HepG2 (cell line): Measurements from ENCODE around the gene ATG9A. TPM values are rescaled to one million over a fixed set of nuclear protein-coding genes. Genes with fewer than 3 reads are reported as not detected.

Experiments used
- ASH2L ChIP-seq: fragments of 300-600, 200-600 bp; sonication (generic); IDR thresholded peaks from 2 replicates; pipeline ENCODE4 v1.7.0; 2017; ENCODE audit warnings: low read depth, mild to moderate bottlenecking, moderate library complexity, mixed read lengths, low read length; ENCODE audit not compliant: insufficient read length
- ATF7-NPFF ChIP-seq: sonication (generic); formaldehyde crosslinking; IDR thresholded peaks from 2 replicates; pipeline ENCODE4 v1.8.1; 2023; ENCODE audit warnings: mild to moderate bottlenecking, low read depth, missing genetic modification reagents, moderate library complexity
- BHLHE40 ChIP-seq: IDR thresholded peaks from 2 replicates; pipeline ENCODE4 v1.6.1; 2011; ENCODE audit warnings: low read length, improper control_type of control experiment
- CEBPB ChIP-seq: IDR thresholded peaks from 2 replicates; pipeline ENCODE4 v1.6.1; 2011; ENCODE audit warnings: low read depth, low read length, improper control_type of control experiment, borderline replicate concordance
- DNMT1 ChIP-seq: sonication (generic); formaldehyde crosslinking; IDR thresholded peaks from 2 replicates; pipeline ENCODE4 v1.5.1; 2020; ENCODE audit warnings: mild to moderate bottlenecking, missing genetic modification reagents
- DR1 ChIP-seq: sonication (generic); formaldehyde crosslinking; IDR thresholded peaks from 2 replicates; pipeline ENCODE4 v1.8.0; 2021; ENCODE audit warnings: mild to moderate bottlenecking, missing genetic modification reagents, inconsistent platforms
- E2F5 ChIP-seq: sonication (generic); formaldehyde crosslinking; conservative IDR thresholded peaks from 2 replicates; pipeline ENCODE4 v1.4.0; 2020; ENCODE audit warnings: missing genetic modification reagents
- ELF4 ChIP-seq: sonication (generic); formaldehyde crosslinking; IDR thresholded peaks from 2 replicates; pipeline ENCODE4 v1.5.0; 2020; ENCODE audit warnings: missing genetic modification reagents, mild to moderate bottlenecking, moderate library complexity, borderline replicate concordance
- FOXA1 ChIP-seq, 2 experiments: fragments of 450-650 bp in 1 of 2; sonication (generic) in 1 of 2; formaldehyde crosslinking in 1 of 2; IDR thresholded peaks; 2 replicates each; pipeline versions ENCODE4 v1.4.0 to v1.6.1; 2016 to 2020; ENCODE audit warnings: missing genetic modification reagents in 1 of 2
- MIER2 ChIP-seq: IDR thresholded peaks from 2 replicates; pipeline ENCODE4 v1.6.1; 2016; ENCODE audit warnings: missing biosample characterization, missing genetic modification reagents
- NFE2L1 ChIP-seq: sonication (generic); formaldehyde crosslinking; IDR thresholded peaks from 2 replicates; pipeline ENCODE4 v1.4.0; 2020; ENCODE audit warnings: missing genetic modification reagents, mild to moderate bottlenecking, borderline replicate concordance
- PHB2 ChIP-seq: fragments of 450-650 bp; IDR thresholded peaks from 2 replicates; pipeline ENCODE4 v1.6.1; 2018; ENCODE audit not compliant: partially characterized antibody
- PHF5A ChIP-seq: IDR thresholded peaks from one replicate; pipeline ENCODE4 v1.6.1; 2018; ENCODE audit warnings: low read depth, missing genetic modification reagents; ENCODE audit not compliant: unreplicated experiment
- SIX1 ChIP-seq: sonication (generic); formaldehyde crosslinking; IDR thresholded peaks from 2 replicates; pipeline ENCODE4 v1.4.0; 2020; ENCODE audit warnings: missing genetic modification reagents, borderline replicate concordance
- SRY ChIP-seq: sonication (generic); formaldehyde crosslinking; IDR thresholded peaks from 2 replicates; pipeline ENCODE4 v1.8.0; 2022; ENCODE audit warnings: mild to moderate bottlenecking, missing genetic modification reagents
- YEATS4 ChIP-seq: sonication (generic); formaldehyde crosslinking; IDR thresholded peaks from 2 replicates; pipeline ENCODE4 v1.4.0; 2020; ENCODE audit warnings: missing genetic modification reagents, borderline replicate concordance
- ZNF589 ChIP-seq: sonication (generic); formaldehyde crosslinking; conservative IDR thresholded peaks from 2 replicates; pipeline ENCODE4 v1.8.0; 2022; ENCODE audit warnings: mild to moderate bottlenecking, moderate library complexity, missing genetic modification reagents
- ZNF772 ChIP-seq: sonication (generic); formaldehyde crosslinking; IDR thresholded peaks from 2 replicates; pipeline ENCODE4 v1.5.0; 2020; ENCODE audit warnings: mild to moderate bottlenecking, missing genetic modification reagents
- polyA plus RNA-seq, 8 experiments: library from polyadenylated mRNA; depleted of rRNA in 3 of 8; stranded (reverse) in 7 of 8; unstranded in 1 of 8; fragments of >200 nt; fragmentation: Illumina TruSeq in 4 of 8; extraction: Trizol in 4 of 8; gene quantifications; 2 replicates each; pipeline versions ENCODE4 v1.2.1 to v1.2.3, GENCODE V29; 2011 to 2016; ENCODE audit warnings: low read depth in 4 of 8, missing spikeins in 1 of 8, mixed read lengths in 1 of 8; ENCODE audit not compliant: insufficient read depth in 1 of 8
- total RNA-seq, 5 experiments: library from RNA; depleted of rRNA; stranded (reverse); fragments of >200 nt; fragmentation: Illumina TruSeq; extraction: Trizol; gene quantifications; 2 replicates each; pipeline ENCODE4 v1.2.3, GENCODE V29; 2016; ENCODE audit warnings: low read depth in 1 of 5
- TF ChIP-seq, protein P1 (sequence below): sonication (generic); formaldehyde crosslinking; IDR thresholded peaks from 2 replicates; pipeline ENCODE4 v1.4.0; 2020; ENCODE audit warnings: missing genetic modification reagents
- TF ChIP-seq, protein P2 (sequence below): sonication (generic); formaldehyde crosslinking; IDR thresholded peaks from 2 replicates; pipeline ENCODE4 v1.8.1; 2022; ENCODE audit warnings: mild to moderate bottlenecking, missing genetic modification reagents
- TF ChIP-seq, protein P3 (sequence below): sonication (generic); formaldehyde crosslinking; IDR thresholded peaks from 2 replicates; pipeline ENCODE4 v1.4.0; 2020; ENCODE audit warnings: mild to moderate bottlenecking, missing genetic modification reagents

Gene ATG9A
- total and polyA plus RNA-seq, 2 of the 13 experiments (the other 11 are each of a cell fraction or from before 2014, with no cell fraction given), result 35.0 to 131 TPM

- TF ChIP-seq, protein P1, sequence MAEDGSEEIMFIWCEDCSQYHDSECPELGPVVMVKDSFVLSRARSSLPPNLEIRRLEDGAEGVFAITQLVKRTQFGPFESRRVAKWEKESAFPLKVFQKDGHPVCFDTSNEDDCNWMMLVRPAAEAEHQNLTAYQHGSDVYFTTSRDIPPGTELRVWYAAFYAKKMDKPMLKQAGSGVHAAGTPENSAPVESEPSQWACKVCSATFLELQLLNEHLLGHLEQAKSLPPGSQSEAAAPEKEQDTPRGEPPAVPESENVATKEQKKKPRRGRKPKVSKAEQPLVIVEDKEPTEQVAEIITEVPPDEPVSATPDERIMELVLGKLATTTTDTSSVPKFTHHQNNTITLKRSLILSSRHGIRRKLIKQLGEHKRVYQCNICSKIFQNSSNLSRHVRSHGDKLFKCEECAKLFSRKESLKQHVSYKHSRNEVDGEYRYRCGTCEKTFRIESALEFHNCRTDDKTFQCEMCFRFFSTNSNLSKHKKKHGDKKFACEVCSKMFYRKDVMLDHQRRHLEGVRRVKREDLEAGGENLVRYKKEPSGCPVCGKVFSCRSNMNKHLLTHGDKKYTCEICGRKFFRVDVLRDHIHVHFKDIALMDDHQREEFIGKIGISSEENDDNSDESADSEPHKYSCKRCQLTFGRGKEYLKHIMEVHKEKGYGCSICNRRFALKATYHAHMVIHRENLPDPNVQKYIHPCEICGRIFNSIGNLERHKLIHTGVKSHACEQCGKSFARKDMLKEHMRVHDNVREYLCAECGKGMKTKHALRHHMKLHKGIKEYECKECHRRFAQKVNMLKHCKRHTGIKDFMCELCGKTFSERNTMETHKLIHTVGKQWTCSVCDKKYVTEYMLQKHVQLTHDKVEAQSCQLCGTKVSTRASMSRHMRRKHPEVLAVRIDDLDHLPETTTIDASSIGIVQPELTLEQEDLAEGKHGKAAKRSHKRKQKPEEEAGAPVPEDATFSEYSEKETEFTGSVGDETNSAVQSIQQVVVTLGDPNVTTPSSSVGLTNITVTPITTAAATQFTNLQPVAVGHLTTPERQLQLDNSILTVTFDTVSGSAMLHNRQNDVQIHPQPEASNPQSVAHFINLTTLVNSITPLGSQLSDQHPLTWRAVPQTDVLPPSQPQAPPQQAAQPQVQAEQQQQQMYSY, result peak; percentile 71; the same call in 1 of the 2 replicates
- TF ChIP-seq DR1 (peak; percentile 86), MIER2 (peak; percentile 76), E2F5 (CRISPR knock-in tag) (peak; percentile 60; the same call in 1 of the 2 replicates), BHLHE40 (peak; percentile 51; the same call in 1 of the 2 replicates), ASH2L (peak; percentile 95), ZNF772 (CRISPR knock-in tag) (peak; percentile 83), YEATS4 (CRISPR knock-in tag) (peak; percentile 95), PHB2 (no peak), PHF5A (CRISPR knock-in tag) (peak; percentile 86), DNMT1 (CRISPR knock-in tag) (peak; percentile 75; the same call in 1 of the 2 replicates), ATF7-NPFF (peak; percentile 91), NFE2L1 (CRISPR knock-in tag) (no peak; the same call in 1 of the 2 replicates), ELF4 (no peak), SRY (peak; percentile 96; the same call in 1 of the 2 replicates), SIX1 (CRISPR knock-in tag) (no peak), ZNF589 (CRISPR knock-in tag) (no peak), FOXA1 (IDR thresholded peaks at IDR 0.05) (no peak), FOXA1 (CRISPR knock-in tag; IDR thresholded peaks at IDR 0.05) (peak; percentile 56), CEBPB (no peak)
- TF ChIP-seq, protein P2, sequence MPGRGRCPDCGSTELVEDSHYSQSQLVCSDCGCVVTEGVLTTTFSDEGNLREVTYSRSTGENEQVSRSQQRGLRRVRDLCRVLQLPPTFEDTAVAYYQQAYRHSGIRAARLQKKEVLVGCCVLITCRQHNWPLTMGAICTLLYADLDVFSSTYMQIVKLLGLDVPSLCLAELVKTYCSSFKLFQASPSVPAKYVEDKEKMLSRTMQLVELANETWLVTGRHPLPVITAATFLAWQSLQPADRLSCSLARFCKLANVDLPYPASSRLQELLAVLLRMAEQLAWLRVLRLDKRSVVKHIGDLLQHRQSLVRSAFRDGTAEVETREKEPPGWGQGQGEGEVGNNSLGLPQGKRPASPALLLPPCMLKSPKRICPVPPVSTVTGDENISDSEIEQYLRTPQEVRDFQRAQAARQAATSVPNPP (CRISPR knock-in tag), result no peak
- TF ChIP-seq, protein P3, sequence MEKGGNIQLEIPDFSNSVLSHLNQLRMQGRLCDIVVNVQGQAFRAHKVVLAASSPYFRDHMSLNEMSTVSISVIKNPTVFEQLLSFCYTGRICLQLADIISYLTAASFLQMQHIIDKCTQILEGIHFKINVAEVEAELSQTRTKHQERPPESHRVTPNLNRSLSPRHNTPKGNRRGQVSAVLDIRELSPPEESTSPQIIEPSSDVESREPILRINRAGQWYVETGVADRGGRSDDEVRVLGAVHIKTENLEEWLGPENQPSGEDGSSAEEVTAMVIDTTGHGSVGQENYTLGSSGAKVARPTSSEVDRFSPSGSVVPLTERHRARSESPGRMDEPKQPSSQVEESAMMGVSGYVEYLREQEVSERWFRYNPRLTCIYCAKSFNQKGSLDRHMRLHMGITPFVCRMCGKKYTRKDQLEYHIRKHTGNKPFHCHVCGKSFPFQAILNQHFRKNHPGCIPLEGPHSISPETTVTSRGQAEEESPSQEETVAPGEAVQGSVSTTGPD (CRISPR knock-in tag), result no peak
Measured at GRCh38 chr2:219245148-219245898, 15.9 kb upstream of the ATG9A start, which contains the start of the genes GLB1L and STK16 (continued).
